SK-N-MC (cell line): ENCODE measurements around the gene AOPEP.

ENCODE experiments used
- EZH2 ChIP-seq: fragments of 200-600 bp; sonication (generic); IDR thresholded peaks from one replicate; pipeline ENCODE4 v1.6.1; 2017; ENCODE audit warnings: antibody characterized with exemption
- POLR2AphosphoS5 ChIP-seq: IDR thresholded peaks from 2 replicates; pipeline ENCODE4 v1.6.1; 2012; ENCODE audit warnings: mild to moderate bottlenecking, low read depth, low read length, borderline replicate concordance

- no peak for TF ChIP-seq POLR2AphosphoS5
- TF ChIP-seq EZH2 = no peak
These were observed 367.5 kb downstream of the AOPEP start for GRCh38 chr9:95094002-95094401.
